A549 (cell line): ENCODE measurements around the gene CEP78. TPM values are rescaled to one million over a fixed set of nuclear protein-coding genes. Genes with fewer than 3 reads are reported as not detected.

Experiments
- ATAC-seq, 2 experiments: fragments of 200-7000 bp in 1 of 2; fragments of >200 bp in 1 of 2; cut with Nextera tagmentation in 1 of 2; cut with Tn5 transposase in 1 of 2; 3 replicates each; pipeline versions ENCODE4 v1.8.0 to v1.9.1; 2018 to 2020; ENCODE audit warnings: mild to moderate bottlenecking in 1 of 2, moderate library complexity in 1 of 2
- CTCF ChIA-PET: fragments of 300-600 bp; sonication (Branson Sonifier 250); formaldehyde crosslinking; extraction: SDS; loops from one replicate; lab custom pipeline; 2021; ENCODE audit warnings: antibody characterized with exemption, inconsistent platforms; lab: Yijun Ruan, JAX
- POLR2A ChIA-PET: fragments of 350-600 bp; formaldehyde crosslinking; extraction: SDS; loops from one replicate; lab custom pipeline; 2021; ENCODE audit warnings: antibody characterized with exemption, inconsistent platforms; lab: Yijun Ruan, JAX
- DNase-seq, 2 experiments: peaks; one replicate each; pipeline versions ENCODE4 v3.0.0 to v3.0.0-alpha.2; 2011 to 2016; ENCODE audit warnings: low read depth in 1 of 2, low spot score in 1 of 2
- FAIRE-seq: peaks from 2 replicates; lab custom pipeline; 2011; peaks lifted over from hg19 to GRCh38; lab: Jason Lieb, UNC
- H3K27ac ChIP-seq, 2 experiments: fragments of >200 bp; sonication (Bioruptor Twin); formaldehyde crosslinking; 3 replicates each; pipeline ENCODE4 v1.5.1; 2016 to 2017
- H3K4me1 ChIP-seq: fragments of >200 bp; sonication (Bioruptor Twin); formaldehyde crosslinking; 3 replicates; pipeline ENCODE4 v1.6.1; 2016
- H3K4me2 ChIP-seq: fragments of >200 bp; sonication (Bioruptor Twin); formaldehyde crosslinking; 3 replicates; pipeline ENCODE4 v1.6.1; 2016
- H3K4me3 ChIP-seq: fragments of >200 bp; sonication (Bioruptor Twin); formaldehyde crosslinking; 3 replicates; pipeline ENCODE4 v1.5.1; 2016
- H3K9me3 ChIP-seq: fragments of >200 bp; sonication (Bioruptor Twin); formaldehyde crosslinking; 3 replicates; pipeline ENCODE4 v1.6.1; 2016
- CBX2 ChIP-seq: fragments of 200-600 bp; sonication (generic); IDR thresholded peaks from 2 replicates; pipeline ENCODE4 v1.6.1; 2016; ENCODE audit warnings: low read depth, mild to moderate bottlenecking, borderline replicate concordance
- CBX8 ChIP-seq: fragments of 200-600 bp; sonication (generic); IDR thresholded peaks from 2 replicates; pipeline ENCODE4 v1.6.1; 2016
- EHF ChIP-seq: fragments of 250-450 bp; sonication (Bioruptor Pico); IDR thresholded peaks from 2 replicates; pipeline ENCODE4 v1.5.0; 2020; ENCODE audit warnings: mild to moderate bottlenecking
- EHMT2 ChIP-seq: fragments of 200-600 bp; sonication (generic); IDR thresholded peaks from 2 replicates; pipeline ENCODE4 v1.6.1; 2016; ENCODE audit warnings: antibody characterized with exemption, low read depth, mild to moderate bottlenecking, moderate library complexity
- EP300 ChIP-seq, 2 experiments: fragments of >200 bp; sonication (Bioruptor Twin); formaldehyde crosslinking; IDR thresholded peaks; 2 replicates in 1 of 2; 3 replicates in 1 of 2; pipeline ENCODE4 v1.6.1; 2016 to 2017
- FOSL2 ChIP-seq, 2 experiments: fragments of 450-650 bp in 1 of 2; fragments of >200 bp in 1 of 2; sonication (Bioruptor Twin) in 1 of 2; formaldehyde crosslinking; IDR thresholded peaks; 2 replicates each; pipeline versions ENCODE4 v1.5.0 to v1.6.1; 2016 to 2020; ENCODE audit warnings: mild to moderate bottlenecking in 1 of 2, moderate library complexity in 1 of 2
- FOXS1 ChIP-seq: fragments of 250-450 bp; sonication (Bioruptor Pico); IDR thresholded peaks from 2 replicates; pipeline ENCODE4 v1.5.0; 2020; ENCODE audit warnings: mild to moderate bottlenecking, moderate library complexity
- GATA3 ChIP-seq: IDR thresholded peaks from 2 replicates; pipeline ENCODE4 v1.6.1; 2012; ENCODE audit warnings: borderline replicate concordance
- MAFK ChIP-seq: fragments of 450-650 bp; IDR thresholded peaks from 2 replicates; pipeline ENCODE4 v1.6.1; 2014; ENCODE audit not compliant: partially characterized antibody
- MYC ChIP-seq: IDR thresholded peaks from 2 replicates; pipeline ENCODE4 v1.6.1; 2012; ENCODE audit warnings: mild to moderate bottlenecking, inconsistent platforms, low read length, improper control_type of control experiment, borderline replicate concordance
- NPAS2 ChIP-seq: fragments of 250-450 bp; sonication (Bioruptor Pico); IDR thresholded peaks from 2 replicates; pipeline ENCODE4 v1.8.0; 2022; ENCODE audit warnings: mild to moderate bottlenecking, moderate library complexity, borderline replicate concordance
- RAD21 ChIP-seq, 2 experiments: fragments of >200 bp in 1 of 2; sonication (Bioruptor Twin) in 1 of 2; formaldehyde crosslinking in 1 of 2; IDR thresholded peaks in 1 of 2; conservative IDR thresholded peaks in 1 of 2; 2 replicates in 1 of 2; 3 replicates in 1 of 2; pipeline ENCODE4 v1.6.1; 2012 to 2018; ENCODE audit warnings: inconsistent platforms in 1 of 2
- RCOR1 ChIP-seq: fragments of 150-350 bp; IDR thresholded peaks from 2 replicates; pipeline ENCODE4 v1.6.1; 2014; ENCODE audit warnings: antibody characterized with exemption, low read length, low read depth
- ZFP36 ChIP-seq: fragments of 450-650 bp; IDR thresholded peaks from 2 replicates; pipeline ENCODE4 v1.6.1; 2014; ENCODE audit warnings: borderline replicate concordance; ENCODE audit not compliant: partially characterized antibody
- ZNF302 ChIP-seq: fragments of 250-450 bp; sonication (Bioruptor Pico); IDR thresholded peaks from 2 replicates; pipeline ENCODE4 v1.9.0; 2021; ENCODE audit warnings: inconsistent platforms, mild to moderate bottlenecking, moderate library complexity
- WGBS: methylation state at CpG from one replicate; pipeline ENCODE4 v1.1.6; 2017; ENCODE audit errors: missing lambda C conversion rate; 5-methylcytosine and 5-hydroxymethylcytosine counted together
- polyA plus RNA-seq, 4 experiments: library from polyadenylated mRNA; depleted of rRNA in 3 of 4; stranded (reverse); fragments of >200 nt; fragmentation: RNase III in 1 of 4; extraction: RNeasy Plus Mini Kit Qiagen cat#74134 plus additional on column Dnase treatment in 1 of 4; gene quantifications; 2 replicates in 3 of 4; 3 replicates in 1 of 4; pipeline ENCODE4 v1.2.3, GENCODE V29; 2011 to 2017
- TF ChIP-seq, protein P1 (sequence below): fragments of 150-350 bp; IDR thresholded peaks from 2 replicates; pipeline ENCODE4 v1.6.1; 2014; ENCODE audit warnings: low read depth, mild to moderate bottlenecking, low read length
- TF ChIP-seq, protein P2 (sequence below): fragments of >200 bp; sonication (Bioruptor Twin); formaldehyde crosslinking; IDR thresholded peaks from 3 replicates; pipeline ENCODE4 v1.6.1; 2016
- TF ChIP-seq, protein P3 (sequence below): IDR thresholded peaks from 2 replicates; pipeline ENCODE4 v1.6.1; 2012
- TF ChIP-seq, protein P4 (sequence below): fragments of 450-650 bp; IDR thresholded peaks from 2 replicates; pipeline ENCODE4 v1.6.1; 2014; ENCODE audit warnings: antibody characterized with exemption

Gene CEP78
- polyA plus RNA-seq, 2 of the 4 experiments (the other 2 are of a cell fraction) = 16.5 to 28.9 TPM

DNA sequence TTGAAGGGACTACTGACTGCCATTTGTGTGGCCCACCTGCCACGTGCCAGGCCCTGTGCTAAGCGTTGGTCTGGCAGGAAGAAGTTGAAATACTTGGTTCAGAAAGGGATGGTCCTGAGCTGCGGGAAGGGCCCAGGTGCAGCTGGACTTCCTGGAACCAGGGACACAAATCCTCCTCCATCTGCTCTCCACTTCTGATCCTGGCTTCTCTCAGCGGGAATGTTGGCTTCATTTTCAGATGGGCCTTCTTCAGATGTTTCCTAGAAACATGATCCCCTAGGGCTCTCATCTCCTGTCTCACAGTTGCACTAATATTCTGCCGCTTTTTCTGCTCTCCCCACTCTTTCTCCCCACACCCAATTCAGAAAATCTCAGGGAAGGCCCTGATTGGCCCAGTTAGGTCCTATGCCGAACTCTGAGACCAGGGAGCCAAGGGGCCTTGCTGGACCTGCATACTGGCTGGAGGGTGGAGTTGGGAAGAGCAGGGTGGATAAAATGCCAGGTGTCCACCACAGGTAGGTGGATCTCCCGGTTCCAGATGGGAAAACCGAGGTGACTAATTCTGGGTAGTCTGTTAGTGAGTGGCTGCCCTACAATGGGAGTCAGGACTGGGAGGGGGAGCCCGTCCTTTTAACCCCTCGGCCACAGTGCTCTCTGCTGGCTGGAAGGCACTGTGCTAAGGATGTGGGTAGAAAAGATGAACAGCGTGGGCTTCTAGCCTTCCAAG is 80.5 kb downstream of the CEP78 start:
- no peak for ATAC-seq
- POLR2A ChIA-PET = interaction anchor here (2.3 kb wide), 1 partner anchor 20 kb away, joined by 12 read pairs; the partner anchor contains the start of gene PSAT1

DNA sequence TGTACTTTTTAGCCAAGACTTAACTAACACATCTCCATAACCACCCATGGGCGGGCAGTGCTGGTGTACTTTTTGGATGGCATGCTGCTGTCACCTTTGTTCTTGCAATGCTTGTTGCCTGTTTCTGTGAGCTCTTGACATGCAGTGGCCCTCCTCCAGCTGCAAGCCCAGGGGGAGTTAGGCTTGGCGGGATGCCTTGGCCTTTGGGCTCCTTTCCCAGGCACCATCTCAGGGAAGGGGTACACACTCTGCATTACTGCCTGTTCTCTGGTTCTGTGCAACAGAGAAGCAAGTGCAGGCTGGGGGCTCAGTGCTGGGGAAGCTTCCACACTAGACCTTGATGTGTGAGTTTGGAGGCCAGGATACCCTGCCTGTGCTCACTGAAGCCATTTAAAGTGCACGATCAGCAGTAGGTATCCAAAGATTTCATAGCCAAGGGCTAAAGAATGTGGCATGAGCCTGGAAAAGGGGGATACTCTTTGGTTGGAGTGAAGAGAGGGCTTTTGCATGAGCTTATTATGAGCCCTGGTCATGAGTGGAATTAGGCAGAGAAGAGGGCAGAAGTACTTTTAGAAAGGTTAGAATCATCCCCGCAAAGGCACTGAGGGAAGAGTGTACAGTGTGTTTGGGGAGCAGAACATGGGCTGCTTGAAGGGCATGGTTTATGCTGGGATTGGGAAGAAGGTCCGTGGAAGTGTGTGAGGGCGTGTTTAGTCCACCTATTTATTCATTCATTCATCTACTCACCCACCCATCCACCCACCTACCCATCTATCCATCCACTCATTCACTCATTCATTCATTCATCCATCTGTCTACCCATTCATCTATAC is 83.5 kb downstream of the CEP78 start:
- WGBS = 98% methylated on average over 5 of the region's 6 CpGs
- ChIA-PET CTCF (no interaction called here), POLR2A (no interaction called here)
- Histone ChIP-seq H3K4me3 (no peak overlapping the region), H3K4me2 (no peak overlapping the region), H3K9me3 (no peaks in the 10 kb centered on the region), H3K27ac (no peak overlapping the region), H3K4me1 (no peaks in the 10 kb centered on the region)
- no peak for TF ChIP-seq CBX8
- peak; percentile 60 for TF ChIP-seq MAFK
- ATAC-seq (no peak), DNase-seq (no peak), FAIRE-seq (no peak)

More for the DNA sequence above, 80.5 kb downstream of the CEP78 start:
- DNase-seq (no peak), FAIRE-seq (no peak)
- Histone ChIP-seq H3K4me1 (peaks cover 7% of the 10 kb centered on the region; the same call in 1 of the 3 replicates), H3K27ac (no peak overlapping the region), H3K4me2 (no peak overlapping the region), H3K4me3 (no peak overlapping the region), H3K9me3 (no peaks in the 10 kb centered on the region)
- CTCF ChIA-PET = interaction anchor here (1.3 to 1.5 kb wide), 2 partner anchors 12 to 55 kb away, joined by 3 to 5 read pairs; no protein-coding TSS in a partner anchor
- TF ChIP-seq, protein P1, sequence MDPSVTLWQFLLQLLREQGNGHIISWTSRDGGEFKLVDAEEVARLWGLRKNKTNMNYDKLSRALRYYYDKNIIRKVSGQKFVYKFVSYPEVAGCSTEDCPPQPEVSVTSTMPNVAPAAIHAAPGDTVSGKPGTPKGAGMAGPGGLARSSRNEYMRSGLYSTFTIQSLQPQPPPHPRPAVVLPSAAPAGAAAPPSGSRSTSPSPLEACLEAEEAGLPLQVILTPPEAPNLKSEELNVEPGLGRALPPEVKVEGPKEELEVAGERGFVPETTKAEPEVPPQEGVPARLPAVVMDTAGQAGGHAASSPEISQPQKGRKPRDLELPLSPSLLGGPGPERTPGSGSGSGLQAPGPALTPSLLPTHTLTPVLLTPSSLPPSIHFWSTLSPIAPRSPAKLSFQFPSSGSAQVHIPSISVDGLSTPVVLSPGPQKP = no peak
- TF ChIP-seq ZNF302 (no peak), NPAS2 (CRISPR knock-in tag) (no peak), EHF (CRISPR knock-in tag) (no peak), RCOR1 (no peak), EP300 (IDR thresholded peaks at IDR 0.05) (no peak), CBX2 (no peak), FOXS1 (CRISPR knock-in tag) (no peak), ZFP36 (no peak), MYC (no peak), GATA3 (no peak), FOSL2 (IDR thresholded peaks at IDR 0.05) (no peak), FOSL2 (CRISPR knock-in tag; IDR thresholded peaks at IDR 0.05) (no peak), EHMT2 (no peak), RAD21 (conservative IDR thresholded peaks at IDR 0.05 in 1 of 2, IDR thresholded peaks at IDR 0.05 in 1 of 2) (no peak)
- TF ChIP-seq, protein P2, sequence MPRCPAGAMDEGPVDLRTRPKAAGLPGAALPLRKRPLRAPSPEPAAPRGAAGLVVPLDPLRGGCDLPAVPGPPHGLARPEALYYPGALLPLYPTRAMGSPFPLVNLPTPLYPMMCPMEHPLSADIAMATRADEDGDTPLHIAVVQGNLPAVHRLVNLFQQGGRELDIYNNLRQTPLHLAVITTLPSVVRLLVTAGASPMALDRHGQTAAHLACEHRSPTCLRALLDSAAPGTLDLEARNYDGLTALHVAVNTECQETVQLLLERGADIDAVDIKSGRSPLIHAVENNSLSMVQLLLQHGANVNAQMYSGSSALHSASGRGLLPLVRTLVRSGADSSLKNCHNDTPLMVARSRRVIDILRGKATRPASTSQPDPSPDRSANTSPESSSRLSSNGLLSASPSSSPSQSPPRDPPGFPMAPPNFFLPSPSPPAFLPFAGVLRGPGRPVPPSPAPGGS = no peak
- TF ChIP-seq, protein P3, sequence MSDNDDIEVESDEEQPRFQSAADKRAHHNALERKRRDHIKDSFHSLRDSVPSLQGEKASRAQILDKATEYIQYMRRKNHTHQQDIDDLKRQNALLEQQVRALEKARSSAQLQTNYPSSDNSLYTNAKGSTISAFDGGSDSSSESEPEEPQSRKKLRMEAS = no peak
- TF ChIP-seq, protein P4, sequence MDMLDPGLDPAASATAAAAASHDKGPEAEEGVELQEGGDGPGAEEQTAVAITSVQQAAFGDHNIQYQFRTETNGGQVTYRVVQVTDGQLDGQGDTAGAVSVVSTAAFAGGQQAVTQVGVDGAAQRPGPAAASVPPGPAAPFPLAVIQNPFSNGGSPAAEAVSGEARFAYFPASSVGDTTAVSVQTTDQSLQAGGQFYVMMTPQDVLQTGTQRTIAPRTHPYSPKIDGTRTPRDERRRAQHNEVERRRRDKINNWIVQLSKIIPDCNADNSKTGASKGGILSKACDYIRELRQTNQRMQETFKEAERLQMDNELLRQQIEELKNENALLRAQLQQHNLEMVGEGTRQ = no peak
- WGBS = 90% methylated on average over 11 of the region's 11 CpGs
